ENCODE data around the gene DSG2.

DSG2 gene

DNA sequence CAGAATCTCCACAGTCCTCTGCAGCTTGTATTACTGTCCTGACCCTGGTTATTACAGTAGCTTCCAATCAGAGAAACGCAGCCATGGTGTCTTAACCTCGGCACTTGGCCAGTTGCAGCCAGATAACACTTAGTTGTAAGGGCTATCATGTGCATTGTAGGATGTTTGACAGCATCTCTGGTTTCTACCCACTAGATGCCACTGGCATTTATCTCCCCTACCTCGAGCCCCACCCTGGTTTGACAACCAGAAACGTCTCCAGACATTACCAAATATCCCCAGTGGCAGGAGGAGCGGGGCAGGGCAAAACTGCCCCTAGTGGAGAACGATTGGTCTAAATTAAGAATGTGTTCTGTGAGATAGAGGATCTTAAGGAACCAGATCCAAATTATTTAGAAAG is 13.1 kb downstream of the DSG2 start:
- Histone ChIP-seq H3K36me3 (ENCODE audit: control insufficient read depth in 2 of 2, insufficient read depth in 2 of 2, low read length in 2 of 2) (no peaks in the 10 kb centered on the region), H3K9me3 (ENCODE audit: control insufficient read depth in 2 of 2, low read length in 2 of 2) (no peaks in the 10 kb centered on the region), H3K4me1 (ENCODE audit: control insufficient read depth, insufficient read depth, low read length) (no peaks in the 10 kb centered on the region), H3K27me3 (ENCODE audit: control insufficient read depth in 1 of 2, insufficient read depth in 2 of 2, low read length in 2 of 2) (no peaks in the 10 kb centered on the region), H3K9ac (ENCODE audit: low read length in 2 of 2) (no peak overlapping the region), H3K27ac (ENCODE audit: low read length) (no peak overlapping the region), H3K4me3 (ENCODE audit: low read length in 2 of 2) (no peak overlapping the region)

DNA sequence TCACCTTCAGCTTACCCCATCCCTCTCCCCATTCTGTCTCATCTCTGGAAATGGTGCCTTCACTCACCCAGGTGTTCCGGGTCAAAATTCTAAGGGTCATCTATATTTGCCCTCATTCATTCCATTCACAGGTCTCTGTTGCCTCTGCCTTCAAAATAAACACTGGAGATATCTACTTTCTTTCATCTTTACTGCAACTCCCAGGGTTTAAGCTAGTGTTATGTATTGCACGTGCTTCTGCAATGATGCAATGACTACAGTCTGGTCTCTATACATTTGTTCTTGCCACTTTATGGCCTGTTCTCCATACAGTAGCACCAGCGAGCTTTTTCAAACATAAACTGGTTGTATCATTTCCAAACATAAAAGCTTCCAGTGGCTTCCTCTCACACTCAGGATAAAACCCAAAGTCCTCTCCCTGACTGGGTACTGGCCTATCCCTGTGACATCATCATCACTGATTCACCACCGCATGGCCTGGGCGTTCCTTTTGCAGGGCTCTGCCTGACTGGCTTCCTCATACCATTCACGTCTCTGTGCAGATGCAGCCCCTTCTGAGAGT is 14.3 kb downstream of the DSG2 start:
- Histone ChIP-seq H3K36me3 (ENCODE audit: control insufficient read depth in 2 of 2, insufficient read depth in 2 of 2, low read length in 2 of 2) (no peaks in the 10 kb centered on the region), H3K4me1 (ENCODE audit: control insufficient read depth, insufficient read depth, low read length) (no peaks in the 10 kb centered on the region), H3K9me3 (ENCODE audit: control insufficient read depth in 2 of 2, low read length in 2 of 2) (no peaks in the 10 kb centered on the region), H3K9ac (ENCODE audit: low read length in 2 of 2) (no peak overlapping the region), H3K27ac (ENCODE audit: low read length) (no peak overlapping the region), H3K27me3 (ENCODE audit: control insufficient read depth in 1 of 2, insufficient read depth in 2 of 2, low read length in 2 of 2) (no peaks in the 10 kb centered on the region), H3K4me3 (ENCODE audit: low read length in 2 of 2) (no peak overlapping the region)

DNA sequence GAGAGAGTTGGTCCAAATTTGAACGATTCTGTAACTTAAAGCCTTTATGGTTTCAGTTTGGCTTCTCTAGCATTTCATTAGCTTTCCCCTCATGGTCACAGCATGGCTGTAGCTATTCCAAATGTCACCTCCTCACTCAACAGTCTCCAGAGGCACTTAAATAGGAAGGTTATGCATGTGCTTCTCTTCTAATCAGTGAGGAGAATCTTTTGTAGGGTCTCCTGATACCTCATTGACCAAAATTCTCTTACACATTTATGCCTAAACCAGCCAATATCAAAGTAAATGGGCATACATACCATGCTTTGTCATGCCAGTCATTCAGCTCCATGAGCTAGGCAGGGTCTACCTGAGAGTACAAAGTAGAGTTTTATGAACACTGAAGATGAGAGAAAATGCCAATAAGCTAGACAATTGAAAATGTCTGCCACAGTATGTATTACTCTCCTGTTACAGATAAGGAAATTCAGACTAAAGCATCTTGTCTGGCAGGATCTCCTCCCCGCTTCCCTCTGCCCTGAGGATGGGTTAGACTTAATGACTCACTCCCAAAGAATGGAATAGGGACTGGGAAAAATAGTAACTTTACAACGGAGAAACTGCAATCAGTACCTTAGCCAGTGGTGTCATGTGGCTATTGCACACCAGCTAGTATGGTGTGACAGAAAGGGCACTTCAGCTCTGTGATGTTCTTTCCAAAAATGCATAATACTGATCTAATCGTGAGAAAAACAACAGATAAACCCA is 15.4 kb downstream of the DSG2 start:
- Histone ChIP-seq H3K4me3 (ENCODE audit: low read length in 2 of 2) (no peak overlapping the region), H3K4me1 (ENCODE audit: control insufficient read depth, insufficient read depth, low read length) (no peaks in the 10 kb centered on the region), H3K27ac (ENCODE audit: low read length) (no peak overlapping the region), H3K9me3 (ENCODE audit: control insufficient read depth in 2 of 2, low read length in 2 of 2) (no peaks in the 10 kb centered on the region), H3K9ac (ENCODE audit: low read length in 2 of 2) (no peak overlapping the region), H3K36me3 (ENCODE audit: control insufficient read depth in 2 of 2, insufficient read depth in 2 of 2, low read length in 2 of 2) (no peaks in the 10 kb centered on the region), H3K27me3 (ENCODE audit: control insufficient read depth in 1 of 2, insufficient read depth in 2 of 2, low read length in 2 of 2) (no peaks in the 10 kb centered on the region)

DNA sequence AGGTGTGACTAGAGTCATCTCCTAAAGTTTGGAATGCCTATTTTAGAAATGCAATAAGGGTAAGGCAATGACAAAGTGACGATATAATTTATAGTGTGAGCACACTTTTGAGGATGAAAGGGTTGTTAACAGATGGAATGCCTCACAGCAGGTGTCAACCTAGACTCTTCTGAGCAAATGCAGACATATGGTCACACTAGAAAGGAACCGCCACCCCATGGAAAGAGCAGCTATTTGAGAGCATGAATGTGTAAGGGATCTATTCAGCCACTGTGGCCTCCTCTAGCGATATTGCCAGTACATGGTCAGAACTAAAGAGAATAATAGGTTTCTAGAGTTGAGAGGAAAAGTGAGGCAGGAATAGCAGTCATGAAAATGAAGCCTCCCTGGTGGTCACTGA is 18.5 kb downstream of the DSG2 start:
- Histone ChIP-seq H3K27me3 (ENCODE audit: control insufficient read depth in 1 of 2, insufficient read depth in 2 of 2, low read length in 2 of 2) (no peaks in the 10 kb centered on the region), H3K9ac (ENCODE audit: low read length in 2 of 2) (no peak overlapping the region), H3K36me3 (ENCODE audit: control insufficient read depth in 2 of 2, insufficient read depth in 2 of 2, low read length in 2 of 2) (no peaks in the 10 kb centered on the region)

DNA sequence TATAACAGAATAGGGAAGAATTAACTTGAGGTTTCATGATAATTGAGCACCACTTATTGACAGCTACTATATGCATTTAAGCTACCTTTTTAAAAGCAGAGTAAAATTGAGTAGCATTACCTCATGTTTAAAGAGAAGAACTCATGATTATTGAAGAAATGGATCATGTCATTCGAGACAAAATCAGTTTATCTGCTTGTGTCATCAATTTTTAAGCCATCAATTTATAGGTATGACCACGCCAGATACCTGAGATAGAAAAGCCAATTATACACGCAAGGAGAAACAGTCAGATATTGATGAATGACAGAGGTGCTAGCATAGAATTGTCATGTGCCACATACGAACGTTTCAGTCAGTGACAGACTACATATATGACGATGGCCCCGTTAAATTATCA is 28.4 kb downstream of the DSG2 start:
- H3K27me3 ChIP-seq (ENCODE audit: control insufficient read depth in 1 of 2, insufficient read depth in 2 of 2, low read length in 2 of 2) = no peaks in the 10 kb centered on the region
- no peak overlapping the region for H3K27ac ChIP-seq (ENCODE audit: low read length)
- no peaks in the 10 kb centered on the region for H3K4me1 ChIP-seq (ENCODE audit: control insufficient read depth, insufficient read depth, low read length)
- no peaks in the 10 kb centered on the region for H3K9me3 ChIP-seq (ENCODE audit: control insufficient read depth in 2 of 2, low read length in 2 of 2)
- H3K36me3 ChIP-seq (ENCODE audit: control insufficient read depth in 2 of 2, insufficient read depth in 2 of 2, low read length in 2 of 2) = no peaks in the 10 kb centered on the region
- no peak overlapping the region for H3K4me3 ChIP-seq (ENCODE audit: low read length in 2 of 2)
- H3K9ac ChIP-seq (ENCODE audit: low read length in 2 of 2) = no peak overlapping the region

More for the DNA sequence above, 18.5 kb downstream of the DSG2 start:
- no peak overlapping the region for H3K27ac ChIP-seq (ENCODE audit: low read length)
- H3K9me3 ChIP-seq (ENCODE audit: control insufficient read depth in 2 of 2, low read length in 2 of 2) = no peaks in the 10 kb centered on the region
- H3K4me1 ChIP-seq (ENCODE audit: control insufficient read depth, insufficient read depth, low read length) = no peaks in the 10 kb centered on the region
- no peak overlapping the region for H3K4me3 ChIP-seq (ENCODE audit: low read length in 2 of 2)

DNA sequence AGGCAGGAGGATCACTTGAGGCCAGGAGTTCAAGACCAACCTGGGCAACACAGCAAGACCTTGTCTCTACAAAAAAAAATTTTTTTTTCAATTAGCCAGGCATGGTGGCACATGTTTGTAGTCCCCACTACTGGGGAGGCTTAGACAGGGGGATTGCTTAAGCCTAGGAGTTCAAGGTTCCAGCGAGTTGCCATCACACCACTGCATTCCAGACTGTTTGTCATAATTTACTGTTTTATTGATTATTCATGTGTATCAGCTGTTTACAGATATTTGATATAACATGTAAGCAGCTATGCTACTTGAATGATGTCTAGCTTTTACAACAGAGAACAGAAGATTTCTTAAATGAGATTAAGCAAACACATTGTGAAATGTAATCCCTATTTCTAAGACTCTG is 35.3 kb downstream of the DSG2 start:
- no peak overlapping the region for H3K9ac ChIP-seq (ENCODE audit: low read length in 2 of 2)
- H3K4me3 ChIP-seq (ENCODE audit: low read length in 2 of 2) = no peak overlapping the region
- no peaks in the 10 kb centered on the region for H3K9me3 ChIP-seq (ENCODE audit: control insufficient read depth in 2 of 2, low read length in 2 of 2)
- no peaks in the 10 kb centered on the region for H3K27me3 ChIP-seq (ENCODE audit: control insufficient read depth in 1 of 2, insufficient read depth in 2 of 2, low read length in 2 of 2)
- H3K27ac ChIP-seq (ENCODE audit: low read length) = no peak overlapping the region
- no peaks in the 10 kb centered on the region for H3K4me1 ChIP-seq (ENCODE audit: control insufficient read depth, insufficient read depth, low read length)
- H3K36me3 ChIP-seq (ENCODE audit: control insufficient read depth in 2 of 2, insufficient read depth in 2 of 2, low read length in 2 of 2) = no peaks in the 10 kb centered on the region

DNA sequence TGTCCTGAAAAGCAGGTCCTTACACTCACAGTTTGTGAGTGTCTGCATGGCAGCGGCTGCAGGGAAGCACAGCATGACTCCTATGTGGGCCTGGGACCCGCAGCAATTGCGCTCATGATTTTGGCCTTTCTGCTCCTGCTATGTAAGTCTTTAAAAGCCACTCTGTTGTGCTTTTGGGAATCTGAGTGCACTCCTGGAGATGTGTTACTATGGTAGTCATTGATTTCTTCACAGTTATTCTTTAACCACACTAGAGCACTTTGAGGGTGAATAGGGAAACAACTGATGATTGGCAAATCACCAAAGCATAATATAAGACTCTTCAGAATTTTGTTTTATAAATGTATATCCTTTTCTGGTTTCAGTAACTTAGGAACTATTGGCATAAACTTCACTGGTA is 40.9 kb downstream of the DSG2 start:
- no peaks in the 10 kb centered on the region for H3K9me3 ChIP-seq (ENCODE audit: control insufficient read depth in 2 of 2, low read length in 2 of 2)
- H3K4me1 ChIP-seq (ENCODE audit: control insufficient read depth, insufficient read depth, low read length) = no peaks in the 10 kb centered on the region
- no peaks in the 10 kb centered on the region for H3K36me3 ChIP-seq (ENCODE audit: control insufficient read depth in 2 of 2, insufficient read depth in 2 of 2, low read length in 2 of 2)
- no peak overlapping the region for H3K9ac ChIP-seq (ENCODE audit: low read length in 2 of 2)
- no peak overlapping the region for H3K27ac ChIP-seq (ENCODE audit: low read length)
- H3K27me3 ChIP-seq (ENCODE audit: control insufficient read depth in 1 of 2, insufficient read depth in 2 of 2, low read length in 2 of 2) = no peaks in the 10 kb centered on the region
- H3K4me3 ChIP-seq (ENCODE audit: low read length in 2 of 2) = no peak overlapping the region

DNA sequence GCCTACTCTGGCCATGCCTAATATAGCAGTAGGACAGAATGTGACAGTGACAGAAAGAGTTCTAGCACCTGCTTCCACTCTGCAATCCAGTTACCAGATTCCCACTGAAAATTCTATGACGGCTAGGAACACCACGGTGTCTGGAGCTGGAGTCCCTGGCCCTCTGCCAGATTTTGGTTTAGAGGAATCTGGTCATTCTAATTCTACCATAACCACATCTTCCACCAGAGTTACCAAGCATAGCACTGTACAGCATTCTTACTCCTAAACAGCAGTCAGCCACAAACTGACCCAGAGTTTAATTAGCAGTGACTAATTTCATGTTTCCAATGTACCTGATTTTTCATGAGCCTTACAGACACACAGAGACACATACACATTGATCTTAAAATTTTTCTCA is 48.5 kb downstream of the DSG2 start:
- Histone ChIP-seq H3K9ac (ENCODE audit: low read length in 2 of 2) (no peak overlapping the region), H3K27me3 (ENCODE audit: control insufficient read depth in 1 of 2, insufficient read depth in 2 of 2, low read length in 2 of 2) (no peaks in the 10 kb centered on the region), H3K36me3 (ENCODE audit: control insufficient read depth in 2 of 2, insufficient read depth in 2 of 2, low read length in 2 of 2) (no peaks in the 10 kb centered on the region), H3K9me3 (ENCODE audit: control insufficient read depth in 2 of 2, low read length in 2 of 2) (no peaks in the 10 kb centered on the region), H3K27ac (ENCODE audit: low read length) (no peak overlapping the region), H3K4me1 (ENCODE audit: control insufficient read depth, insufficient read depth, low read length) (no peaks in the 10 kb centered on the region), H3K4me3 (ENCODE audit: low read length in 2 of 2) (no peak overlapping the region)

DNA sequence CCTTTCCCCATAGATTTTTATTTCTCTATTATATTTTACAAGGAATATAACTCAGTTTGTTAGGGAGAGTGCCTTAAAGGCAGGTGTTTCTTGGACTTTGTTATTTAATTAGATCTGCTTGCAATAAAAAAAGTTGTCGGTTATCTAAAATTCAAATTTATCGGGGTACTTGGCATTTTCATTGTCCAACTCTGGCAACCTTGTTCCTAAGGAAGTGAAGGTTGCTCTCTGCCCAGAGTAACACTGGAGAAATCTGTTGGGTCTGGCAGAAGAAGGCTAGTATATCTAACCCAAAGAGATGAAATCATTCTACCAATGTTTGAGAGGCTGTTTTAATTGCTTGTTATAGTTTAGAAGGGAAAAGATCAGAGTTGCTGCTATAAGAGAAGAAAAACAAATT is 50.9 kb downstream of the DSG2 start:
- Histone ChIP-seq H3K4me3 (ENCODE audit: low read length in 2 of 2) (no peak overlapping the region), H3K27ac (ENCODE audit: low read length) (no peak overlapping the region), H3K36me3 (ENCODE audit: control insufficient read depth in 2 of 2, insufficient read depth in 2 of 2, low read length in 2 of 2) (no peaks in the 10 kb centered on the region)

DNA sequence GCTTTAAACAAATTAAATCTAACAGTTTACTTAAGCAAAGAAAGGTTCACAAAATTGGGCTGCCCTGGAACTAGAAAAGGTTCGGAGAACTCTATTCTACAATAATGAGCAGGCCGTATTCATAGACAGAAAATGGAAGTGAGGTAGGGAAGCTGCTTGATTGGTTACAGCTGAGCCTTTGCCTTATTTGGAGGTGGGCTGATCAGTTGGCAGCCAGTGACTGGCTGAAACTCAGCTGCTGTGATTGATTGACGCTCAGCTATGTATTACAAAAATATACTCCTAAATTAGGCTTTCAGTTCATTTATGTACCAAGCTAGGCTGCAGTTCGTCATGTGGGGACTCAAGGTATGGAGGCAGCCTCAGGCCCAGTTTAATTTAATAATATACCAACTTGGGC is 51.4 kb downstream of the DSG2 start:
- Histone ChIP-seq H3K27me3 (ENCODE audit: control insufficient read depth in 1 of 2, insufficient read depth in 2 of 2, low read length in 2 of 2) (no peaks in the 10 kb centered on the region), H3K4me3 (ENCODE audit: low read length in 2 of 2) (no peak overlapping the region), H3K36me3 (ENCODE audit: control insufficient read depth in 2 of 2, insufficient read depth in 2 of 2, low read length in 2 of 2) (no peaks in the 10 kb centered on the region), H3K27ac (ENCODE audit: low read length) (no peak overlapping the region), H3K4me1 (ENCODE audit: control insufficient read depth, insufficient read depth, low read length) (no peaks in the 10 kb centered on the region), H3K9me3 (ENCODE audit: control insufficient read depth in 2 of 2, low read length in 2 of 2) (no peaks in the 10 kb centered on the region), H3K9ac (ENCODE audit: low read length in 2 of 2) (no peak overlapping the region)

More for the DNA sequence above, 50.9 kb downstream of the DSG2 start:
- H3K27me3 ChIP-seq (ENCODE audit: control insufficient read depth in 1 of 2, insufficient read depth in 2 of 2, low read length in 2 of 2) = no peaks in the 10 kb centered on the region
- no peak overlapping the region for H3K9ac ChIP-seq (ENCODE audit: low read length in 2 of 2)
- H3K9me3 ChIP-seq (ENCODE audit: control insufficient read depth in 2 of 2, low read length in 2 of 2) = no peaks in the 10 kb centered on the region
- no peaks in the 10 kb centered on the region for H3K4me1 ChIP-seq (ENCODE audit: control insufficient read depth, insufficient read depth, low read length)

DNA sequence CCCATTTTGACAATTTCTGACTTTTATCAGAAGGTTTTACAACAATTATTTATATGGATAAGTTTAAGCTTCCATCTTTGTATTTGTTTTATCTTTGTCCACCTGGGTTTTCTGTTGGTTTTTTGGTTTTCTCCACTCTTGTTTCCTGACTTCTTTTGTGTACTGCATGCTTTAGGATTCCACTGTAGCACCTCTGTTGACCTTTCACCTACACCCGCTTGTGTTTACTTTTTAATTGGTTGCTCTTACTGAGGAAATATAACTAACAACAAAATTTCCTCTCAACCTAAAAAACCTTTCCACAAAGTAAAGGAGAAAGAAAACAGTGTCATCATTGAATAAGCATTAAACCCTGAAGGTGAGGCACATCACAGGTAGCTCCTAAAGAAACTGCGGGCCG is 53.9 kb downstream of the DSG2 start:
- no peaks in the 10 kb centered on the region for H3K36me3 ChIP-seq (ENCODE audit: control insufficient read depth in 2 of 2, insufficient read depth in 2 of 2, low read length in 2 of 2)
- H3K27ac ChIP-seq (ENCODE audit: low read length) = no peak overlapping the region
- H3K4me1 ChIP-seq (ENCODE audit: control insufficient read depth, insufficient read depth, low read length) = no peaks in the 10 kb centered on the region
- H3K9ac ChIP-seq (ENCODE audit: low read length in 2 of 2) = no peak overlapping the region
- no peaks in the 10 kb centered on the region for H3K27me3 ChIP-seq (ENCODE audit: control insufficient read depth in 1 of 2, insufficient read depth in 2 of 2, low read length in 2 of 2)
- H3K9me3 ChIP-seq (ENCODE audit: control insufficient read depth in 2 of 2, low read length in 2 of 2) = no peaks in the 10 kb centered on the region
- H3K4me3 ChIP-seq (ENCODE audit: low read length in 2 of 2) = no peak overlapping the region

All from stomach smooth muscle (tissue), 2 donors.